22Rv1 (cell line): ENCODE results near the gene PDCD1LG2.

Experiments
- CTCF ChIP-seq: fragments of 450-650 bp; IDR thresholded peaks from 2 replicates; pipeline ENCODE4 v1.5.1; 2017; ENCODE audit warnings: mild to moderate bottlenecking
- ZFX ChIP-seq: fragments of 450-650 bp; IDR thresholded peaks from 2 replicates; pipeline ENCODE4 v1.6.1; 2017; ENCODE audit warnings: antibody characterized with exemption, borderline replicate concordance

- TF ChIP-seq CTCF (no peak), ZFX (no peak)
These were observed 101.8 kb downstream of the PDCD1LG2 start for GRCh38 chr9:5612185-5612530.
